ENCODE measurements around the gene OSBPL9.

Gene OSBPL9

DNA sequence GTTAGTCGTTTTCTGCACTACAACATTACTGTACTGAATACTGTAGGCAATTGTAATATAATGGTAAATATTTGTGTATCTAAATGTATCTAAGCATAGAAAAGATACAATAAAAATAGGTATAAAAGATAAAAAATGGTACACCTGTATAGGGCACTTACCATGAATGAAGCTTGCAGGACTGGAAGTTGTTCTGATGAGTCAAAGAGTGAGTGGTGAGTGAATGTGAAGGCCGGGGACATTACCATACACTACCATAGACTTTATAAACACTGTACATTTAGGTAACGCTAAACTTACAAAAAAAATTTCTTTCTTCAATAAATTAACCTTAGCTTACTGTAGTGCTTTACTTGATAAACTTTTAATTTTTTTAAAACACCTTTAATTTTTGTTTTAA, 13.5 kb downstream of the OSBPL9 start:
- POLR2A ChIA-PET, result no interaction called here
- CTCF ChIA-PET, result no interaction called here
- DNase-seq (ENCODE audit: extremely low spot score), result no peak
- TF ChIP-seq LEF1 (IDR thresholded peaks at IDR 0.05; ENCODE audit: borderline replicate concordance) (no peak), HDGF (IDR thresholded peaks at IDR 0.05; ENCODE audit: borderline replicate concordance) (no peak)

DNA sequence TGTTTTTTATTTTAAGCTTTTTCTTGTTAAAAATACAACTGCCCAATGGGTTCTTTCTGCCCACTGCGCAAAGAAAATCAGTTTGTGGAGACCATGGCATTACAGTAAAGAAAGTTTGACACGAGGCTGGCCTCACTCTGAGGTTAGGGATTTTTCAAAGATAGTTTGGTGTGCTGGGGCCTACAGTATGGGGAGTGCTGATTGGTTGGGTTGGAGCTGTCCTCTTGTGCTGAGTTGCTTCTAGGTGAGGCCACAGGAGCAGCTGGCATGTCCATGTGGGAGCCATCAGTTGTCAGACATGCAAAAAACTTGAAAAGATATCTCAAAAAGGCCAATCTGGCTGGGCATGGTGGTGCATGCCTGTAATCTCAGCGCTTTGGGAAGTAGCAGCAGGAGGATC, 14.0 kb downstream of the OSBPL9 start:
- TF ChIP-seq, protein P1, sequence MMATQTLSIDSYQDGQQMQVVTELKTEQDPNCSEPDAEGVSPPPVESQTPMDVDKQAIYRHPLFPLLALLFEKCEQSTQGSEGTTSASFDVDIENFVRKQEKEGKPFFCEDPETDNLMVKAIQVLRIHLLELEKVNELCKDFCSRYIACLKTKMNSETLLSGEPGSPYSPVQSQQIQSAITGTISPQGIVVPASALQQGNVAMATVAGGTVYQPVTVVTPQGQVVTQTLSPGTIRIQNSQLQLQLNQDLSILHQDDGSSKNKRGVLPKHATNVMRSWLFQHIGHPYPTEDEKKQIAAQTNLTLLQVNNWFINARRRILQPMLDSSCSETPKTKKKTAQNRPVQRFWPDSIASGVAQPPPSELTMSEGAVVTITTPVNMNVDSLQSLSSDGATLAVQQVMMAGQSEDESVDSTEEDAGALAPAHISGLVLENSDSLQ (IDR thresholded peaks at IDR 0.05), result no peak
- TF ChIP-seq FOXA1 (IDR thresholded peaks at IDR 0.05), result no peak
- TF ChIP-seq ELF4 (IDR thresholded peaks at IDR 0.05), result no peak
- TF ChIP-seq SUZ12 (IDR thresholded peaks at IDR 0.05), result no peak
- no peak for TF ChIP-seq CTBP1 (IDR thresholded peaks at IDR 0.05; ENCODE audit: borderline replicate concordance)
- no peak for TF ChIP-seq TARDBP (IDR thresholded peaks at IDR 0.05)
- no peak for TF ChIP-seq L3MBTL2 (conservative IDR thresholded peaks at IDR 0.05)
- TF ChIP-seq LEF1 (IDR thresholded peaks at IDR 0.05; ENCODE audit: borderline replicate concordance), result no peak
- no peak for TF ChIP-seq SP1 (IDR thresholded peaks at IDR 0.05)
- POLR2A ChIA-PET, result no interaction called here
- no peak for DNase-seq (ENCODE audit: extremely low spot score)
- CTCF ChIA-PET, result no interaction called here

DNA sequence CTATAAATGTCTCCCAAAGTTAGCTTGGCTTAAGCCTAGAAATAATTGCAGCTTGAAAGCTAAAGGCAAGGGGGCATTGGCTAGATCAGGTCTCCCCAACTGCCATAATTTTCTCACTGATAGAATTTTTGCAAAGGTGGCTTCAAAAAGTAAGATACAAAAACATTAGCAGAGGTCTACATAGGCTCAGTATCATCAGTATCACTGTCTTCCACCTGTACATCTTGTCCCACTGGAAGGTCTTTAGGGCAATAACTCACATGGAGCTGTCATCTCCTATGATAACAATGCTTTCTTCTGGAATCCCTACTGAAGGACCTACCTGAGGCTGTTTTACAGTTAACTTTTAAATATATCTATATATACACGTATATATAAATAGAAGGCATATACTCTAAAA, 14.9 kb downstream of the OSBPL9 start:
- POLR2A ChIA-PET, result no interaction called here
- TF ChIP-seq SP1 (IDR thresholded peaks at IDR 0.05), result no peak
- TF ChIP-seq ELF4 (IDR thresholded peaks at IDR 0.05), result no peak
- no peak for TF ChIP-seq LEF1 (IDR thresholded peaks at IDR 0.05; ENCODE audit: borderline replicate concordance)
- no peak for TF ChIP-seq SUZ12 (IDR thresholded peaks at IDR 0.05)
- no peak for TF ChIP-seq CTBP1 (IDR thresholded peaks at IDR 0.05; ENCODE audit: borderline replicate concordance)
- TF ChIP-seq BHLHE40 (IDR thresholded peaks at IDR 0.05; ENCODE audit: borderline replicate concordance), result no peak
- no peak for TF ChIP-seq FOXM1 (IDR thresholded peaks at IDR 0.05; ENCODE audit: borderline replicate concordance)
- no peak for TF ChIP-seq L3MBTL2 (conservative IDR thresholded peaks at IDR 0.05)
- no peak for DNase-seq (ENCODE audit: extremely low spot score)
- CTCF ChIA-PET, result interaction anchor here (0.8 kb wide), 1 partner anchor 137 kb away, joined by 3 read pairs; no protein-coding TSS in a partner anchor

GRCh38 chr1:51634618-51635017, 17.7 kb downstream of the OSBPL9 start:
- CTCF ChIA-PET, result no interaction called here
- POLR2A ChIA-PET, result no interaction called here
- DNase-seq (ENCODE audit: extremely low spot score), result no peak
- TF ChIP-seq L3MBTL2 (conservative IDR thresholded peaks at IDR 0.05) (no peak), TARDBP (IDR thresholded peaks at IDR 0.05) (no peak), NFRKB (IDR thresholded peaks at IDR 0.05) (no peak), BHLHE40 (IDR thresholded peaks at IDR 0.05; ENCODE audit: borderline replicate concordance) (no peak), LEF1 (IDR thresholded peaks at IDR 0.05; ENCODE audit: borderline replicate concordance) (no peak), ZNF384 (IDR thresholded peaks at IDR 0.05) (no peak), HDGF (IDR thresholded peaks at IDR 0.05; ENCODE audit: borderline replicate concordance) (no peak), ARNT (IDR thresholded peaks at IDR 0.05) (no peak), ELF4 (IDR thresholded peaks at IDR 0.05) (no peak), SP1 (IDR thresholded peaks at IDR 0.05) (no peak), FOXK2 (IDR thresholded peaks at IDR 0.05) (no peak), FOXM1 (IDR thresholded peaks at IDR 0.05; ENCODE audit: borderline replicate concordance) (no peak)
- TF ChIP-seq, protein P1 (IDR thresholded peaks at IDR 0.05), result no peak

DNA sequence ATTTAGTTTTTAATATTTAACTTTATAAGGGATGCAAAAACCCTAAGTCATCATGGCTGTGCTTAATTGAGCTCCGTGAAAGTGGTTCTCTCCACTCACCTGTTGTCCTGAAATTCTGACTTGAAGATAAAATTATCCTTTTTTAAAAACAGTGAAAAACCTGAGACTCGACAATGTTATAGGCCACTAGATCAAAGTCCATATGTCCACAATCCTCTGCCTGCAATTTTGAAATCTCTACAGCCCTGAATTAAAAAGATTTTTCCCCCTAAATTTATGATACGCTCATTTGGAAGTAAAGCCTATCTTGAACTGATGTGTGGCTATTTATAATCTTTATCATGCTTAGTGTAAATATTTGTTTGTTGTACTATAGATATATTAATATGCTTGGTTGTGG, 18.7 kb downstream of the OSBPL9 start:
- DNase-seq (ENCODE audit: extremely low spot score), result no peak
- POLR2A ChIA-PET, result no interaction called here
- no peak for TF ChIP-seq BHLHE40 (IDR thresholded peaks at IDR 0.05; ENCODE audit: borderline replicate concordance)
- no peak for TF ChIP-seq TARDBP (IDR thresholded peaks at IDR 0.05)
- no peak for TF ChIP-seq CTBP1 (IDR thresholded peaks at IDR 0.05; ENCODE audit: borderline replicate concordance)
- TF ChIP-seq FOXM1 (IDR thresholded peaks at IDR 0.05; ENCODE audit: borderline replicate concordance), result no peak
- no peak for TF ChIP-seq SP1 (IDR thresholded peaks at IDR 0.05)
- no peak for TF ChIP-seq LEF1 (IDR thresholded peaks at IDR 0.05; ENCODE audit: borderline replicate concordance)
- CTCF ChIA-PET, result interaction anchor here (1.0 kb wide), 1 partner anchor 133 kb away, joined by 3 read pairs; no protein-coding TSS in a partner anchor

DNA sequence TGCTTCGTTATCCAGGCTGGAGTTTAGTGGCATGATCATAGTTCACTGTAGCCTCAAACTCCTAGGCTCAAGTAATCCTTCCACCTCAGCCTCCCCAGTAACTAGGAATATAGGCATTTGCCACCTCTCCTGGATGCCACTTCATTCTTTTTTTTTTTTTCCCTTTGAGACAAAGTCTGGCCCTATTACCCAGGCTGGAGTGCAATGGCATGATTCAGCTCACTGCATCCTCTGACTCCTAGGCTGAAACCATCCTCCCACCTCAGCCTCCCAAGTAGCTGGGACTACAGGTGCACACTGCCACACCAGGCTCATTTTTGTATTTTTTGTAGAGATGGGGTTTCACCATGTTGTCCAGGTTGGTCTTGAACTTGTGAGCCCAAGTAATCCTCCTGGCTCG, 19.3 kb downstream of the OSBPL9 start:
- TF ChIP-seq FOXM1 (IDR thresholded peaks at IDR 0.05; ENCODE audit: borderline replicate concordance) (no peak), SUZ12 (IDR thresholded peaks at IDR 0.05) (no peak)
- DNase-seq (ENCODE audit: extremely low spot score), result no peak
- POLR2A ChIA-PET, result no interaction called here
- CTCF ChIA-PET, result interaction anchor here (0.5 kb wide), 1 partner anchor 9 kb away, joined by 3 read pairs; no protein-coding TSS in a partner anchor

GRCh38 chr1:51636764-51637522, 20.1 kb downstream of the OSBPL9 start:
- POLR2A ChIA-PET, result interaction anchor here (1.0 kb wide), 1 partner anchor 12 kb away, joined by 3 read pairs; no protein-coding TSS in a partner anchor
- TF ChIP-seq FOXK2 (IDR thresholded peaks at IDR 0.05), result no peak
- DNase-seq (ENCODE audit: extremely low spot score), result no peak
- CTCF ChIA-PET, result interaction anchor here (0.5 kb wide), 1 partner anchor 10 kb away, joined by 3 read pairs; no protein-coding TSS in a partner anchor

DNA sequence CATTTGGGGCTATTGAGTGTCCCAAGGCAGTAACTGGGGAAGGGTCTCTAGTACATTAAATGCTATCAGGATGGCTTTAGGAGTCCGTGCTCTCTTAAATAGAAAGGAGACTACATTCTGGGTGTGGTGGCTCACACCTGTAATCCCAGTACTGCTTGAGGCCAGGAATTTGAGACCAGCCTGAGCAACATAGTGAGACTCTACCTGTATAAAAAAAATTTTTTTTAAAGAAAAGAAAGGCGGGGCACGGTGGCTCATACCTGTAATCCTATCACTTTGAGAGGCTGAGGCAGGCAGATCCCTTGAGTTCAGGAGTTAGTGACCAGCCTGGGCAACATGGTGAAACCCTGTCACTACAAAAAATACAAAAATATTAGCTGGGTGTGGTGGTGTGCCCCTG, 21.5 kb downstream of the OSBPL9 start:
- TF ChIP-seq ELF4 (IDR thresholded peaks at IDR 0.05) (no peak), SUZ12 (IDR thresholded peaks at IDR 0.05) (no peak), FOXM1 (IDR thresholded peaks at IDR 0.05; ENCODE audit: borderline replicate concordance) (no peak), ZNF384 (IDR thresholded peaks at IDR 0.05) (no peak), FOXA1 (IDR thresholded peaks at IDR 0.05) (no peak), SP1 (IDR thresholded peaks at IDR 0.05) (no peak), TARDBP (IDR thresholded peaks at IDR 0.05) (no peak), BHLHE40 (IDR thresholded peaks at IDR 0.05; ENCODE audit: borderline replicate concordance) (no peak), ARNT (IDR thresholded peaks at IDR 0.05) (no peak), HDGF (IDR thresholded peaks at IDR 0.05; ENCODE audit: borderline replicate concordance) (no peak)
- TF ChIP-seq, protein P1 (IDR thresholded peaks at IDR 0.05), result no peak
- CTCF ChIA-PET, result interaction anchor here (0.6 kb wide), 1 partner anchor 841 kb away, joined by 3 read pairs; no protein-coding TSS in a partner anchor
- POLR2A ChIA-PET, result no interaction called here
- DNase-seq (ENCODE audit: extremely low spot score), result no peak
